PC-9 (cell line): ENCODE measurements around the gene ZFAND2B. TPM values are rescaled to one million over a fixed set of nuclear protein-coding genes. Genes with fewer than 3 reads are reported as not detected.

Experiments
- BruUV-seq: library from RNA; stranded (reverse); fragments of 400-500 nt; replicated peaks from 2 replicates; lab custom pipeline; 2021; lab: Mats Ljungman, UMichigan
- CTCF ChIA-PET: fragments of 300-600 bp; sonication (Branson Sonifier 250); formaldehyde crosslinking; loops from one replicate; lab custom pipeline; 2022; ENCODE audit warnings: antibody characterized with exemption; lab: Charles Lee
- POLR2A ChIA-PET: fragments of 300-600 bp; sonication (Branson Sonifier 250); formaldehyde crosslinking; loops from one replicate; lab custom pipeline; 2022; ENCODE audit warnings: antibody characterized with exemption; ENCODE audit not compliant: unreplicated experiment; lab: Charles Lee
- DNase-seq, 2 experiments: peaks; one replicate each; pipeline versions ENCODE4 v3.0.0 to v3.0.0-alpha.2; 2015 to 2022; ENCODE audit warnings: mixed read lengths in 1 of 2
- H2AFZ ChIP-seq: fragments of 200-600 bp; sonication (generic); 2 replicates; pipeline ENCODE4 v1.8.1; 2017; ENCODE audit warnings: antibody characterized with exemption
- H3F3A ChIP-seq: fragments of 200-600 bp; sonication (generic); 2 replicates; pipeline ENCODE4 v1.8.1; 2017; ENCODE audit warnings: antibody characterized with exemption, mild to moderate bottlenecking, low read depth; ENCODE audit not compliant: insufficient read depth
- H3K27ac ChIP-seq: fragments of 200-600 bp; sonication (generic); 2 replicates; pipeline ENCODE4 v1.6.1; 2016; ENCODE audit warnings: mixed run types
- H3K27me3 ChIP-seq: fragments of 200-600 bp; sonication (generic); 2 replicates; pipeline ENCODE4 v1.6.1; 2016; ENCODE audit warnings: low read depth, mixed run types; ENCODE audit not compliant: insufficient read depth
- H3K36me3 ChIP-seq: fragments of 200-600 bp; sonication (generic); 2 replicates; pipeline ENCODE4 v1.6.1; 2016; ENCODE audit warnings: low read depth, mixed run types
- H3K4me1 ChIP-seq: fragments of 200-600 bp; sonication (generic); replicated peaks from 2 replicates; pipeline ENCODE4 v1.6.1; 2016; ENCODE audit warnings: mixed run types; ENCODE audit not compliant: insufficient read depth
- H3K4me2 ChIP-seq: fragments of 200-600 bp; sonication (generic); 2 replicates; pipeline ENCODE4 v1.6.1; 2017; ENCODE audit warnings: mixed run types
- H3K4me3 ChIP-seq: fragments of 200-600 bp; sonication (generic); 2 replicates; pipeline ENCODE4 v1.6.1; 2016; ENCODE audit warnings: mixed run types
- H3K79me2 ChIP-seq: fragments of 200-600 bp; sonication (generic); 2 replicates; pipeline ENCODE4 v1.6.1; 2017; ENCODE audit warnings: low read depth, mixed run types
- H3K9me2 ChIP-seq: fragments of 200-600 bp; sonication (generic); 2 replicates; pipeline ENCODE4 v1.8.1; 2017; ENCODE audit warnings: mild to moderate bottlenecking; ENCODE audit not compliant: insufficient read depth
- H3K9me3 ChIP-seq: fragments of 200-600 bp; sonication (generic); 2 replicates; pipeline ENCODE4 v1.8.1; 2016; ENCODE audit warnings: low read depth; ENCODE audit not compliant: insufficient read depth
- H4K20me1 ChIP-seq: fragments of 200-600 bp; sonication (generic); 2 replicates; pipeline ENCODE4 v1.8.1; 2017; ENCODE audit not compliant: insufficient read depth
- EZH2 ChIP-seq: fragments of 200-600 bp; sonication (generic); IDR thresholded peaks from 2 replicates; pipeline ENCODE4 v1.8.0; 2017; ENCODE audit warnings: antibody characterized with exemption, low read depth
- intact Hi-C: fragments of 100-400 bp; cut with micrococcal nuclease; formaldehyde crosslinking; loops from one replicate; pipeline ENCODE4 v1.10.0; 2022; ENCODE audit not compliant: unreplicated experiment
- total RNA-seq: library from RNA; stranded (reverse); gene quantifications from 2 replicates; pipeline ENCODE4 v1.2.3, GENCODE V29; 2021
- TF ChIP-seq, protein P1 (sequence below): fragments of 200-600 bp; sonication (generic); conservative IDR thresholded peaks from 2 replicates; pipeline ENCODE4 v1.6.1; 2017; ENCODE audit warnings: mixed run types, antibody characterized with exemption, mild to moderate bottlenecking, moderate library complexity

ZFAND2B gene
- total RNA-seq, 1 experiment from 2014 or later = 24.6 TPM

DNA sequence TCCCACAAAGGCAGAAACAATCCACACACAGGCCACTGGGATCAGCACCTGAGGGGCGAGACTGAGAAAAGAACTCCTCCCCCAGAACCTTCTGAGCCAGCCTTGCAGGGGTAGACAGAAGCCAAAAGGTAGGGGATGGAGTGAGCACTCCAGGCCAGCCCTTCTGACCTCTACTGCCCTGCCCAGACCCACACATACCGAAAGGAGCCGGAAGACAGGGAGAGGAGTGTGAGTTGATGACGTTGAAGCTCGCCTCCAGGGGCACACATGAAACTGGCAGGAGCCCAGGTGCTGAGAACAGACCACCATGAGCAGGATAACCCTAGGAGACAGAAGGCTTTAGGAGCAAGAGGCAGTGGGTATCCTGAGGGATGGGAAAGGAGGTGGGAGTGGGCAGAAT is 38.6 kb upstream of the ZFAND2B start:
- ChIA-PET POLR2A (no interaction called here), CTCF (interaction anchor here (0.6 kb wide), 1 partner anchor 165 kb away, joined by 9 read pairs; no protein-coding TSS in a partner anchor)
- no peak overlapping the region for H3K4me2 ChIP-seq
- intact Hi-C loops = no loop called here
- DNase-seq = no peak
- H3K9me2 ChIP-seq = no peaks in the 10 kb centered on the region
- H3F3A ChIP-seq = peaks cover 16% of the 10 kb centered on the region; the same call in 1 of the 2 replicates
- H3K27ac ChIP-seq = no peak overlapping the region
- H3K36me3 ChIP-seq = 0 out of 2 replicates have a peak, but pooled peaks cover 4% of the 10 kb centered on the region
- H3K4me1 ChIP-seq = no peaks in the 10 kb centered on the region
- H4K20me1 ChIP-seq = no peaks in the 10 kb centered on the region
- no peaks in the 10 kb centered on the region for H3K27me3 ChIP-seq
- H3K79me2 ChIP-seq = no peaks in the 10 kb centered on the region
- no TSS peak for BruUV-seq
- H2AFZ ChIP-seq = no peak overlapping the region
- no peak overlapping the region for H3K4me3 ChIP-seq
- TF ChIP-seq EZH2 = no peak
- TF ChIP-seq, protein P1, sequence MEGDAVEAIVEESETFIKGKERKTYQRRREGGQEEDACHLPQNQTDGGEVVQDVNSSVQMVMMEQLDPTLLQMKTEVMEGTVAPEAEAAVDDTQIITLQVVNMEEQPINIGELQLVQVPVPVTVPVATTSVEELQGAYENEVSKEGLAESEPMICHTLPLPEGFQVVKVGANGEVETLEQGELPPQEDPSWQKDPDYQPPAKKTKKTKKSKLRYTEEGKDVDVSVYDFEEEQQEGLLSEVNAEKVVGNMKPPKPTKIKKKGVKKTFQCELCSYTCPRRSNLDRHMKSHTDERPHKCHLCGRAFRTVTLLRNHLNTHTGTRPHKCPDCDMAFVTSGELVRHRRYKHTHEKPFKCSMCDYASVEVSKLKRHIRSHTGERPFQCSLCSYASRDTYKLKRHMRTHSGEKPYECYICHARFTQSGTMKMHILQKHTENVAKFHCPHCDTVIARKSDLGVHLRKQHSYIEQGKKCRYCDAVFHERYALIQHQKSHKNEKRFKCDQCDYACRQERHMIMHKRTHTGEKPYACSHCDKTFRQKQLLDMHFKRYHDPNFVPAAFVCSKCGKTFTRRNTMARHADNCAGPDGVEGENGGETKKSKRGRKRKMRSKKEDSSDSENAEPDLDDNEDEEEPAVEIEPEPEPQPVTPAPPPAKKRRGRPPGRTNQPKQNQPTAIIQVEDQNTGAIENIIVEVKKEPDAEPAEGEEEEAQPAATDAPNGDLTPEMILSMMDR = no peak
- H3K9me3 ChIP-seq = no peaks in the 10 kb centered on the region

DNA sequence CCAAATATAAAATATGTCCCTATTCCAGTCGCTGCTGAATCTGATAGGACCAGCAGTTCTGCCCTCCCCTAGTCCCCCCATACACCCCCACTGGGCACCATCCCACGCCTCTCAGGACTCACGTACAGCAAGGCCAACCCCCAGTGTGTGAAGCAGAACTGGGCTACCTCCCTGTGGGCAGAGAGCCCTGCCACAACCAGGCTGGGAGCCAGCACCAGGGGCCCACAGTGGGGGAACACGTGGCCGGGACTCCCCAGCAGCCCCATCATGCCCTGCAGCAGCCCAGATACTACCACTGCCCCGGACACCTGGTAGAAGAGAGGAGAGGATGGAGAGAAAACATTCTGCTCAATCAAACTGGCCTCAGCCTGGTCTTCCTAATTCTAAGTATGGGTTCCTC is 38.1 kb upstream of the ZFAND2B start:
- BruUV-seq = no TSS peak
- Histone ChIP-seq H3F3A (peaks cover 16% of the 10 kb centered on the region; the same call in 1 of the 2 replicates), H3K79me2 (no peaks in the 10 kb centered on the region), H2AFZ (no peak overlapping the region), H3K9me3 (no peaks in the 10 kb centered on the region), H4K20me1 (no peaks in the 10 kb centered on the region), H3K4me3 (no peak overlapping the region), H3K27me3 (no peaks in the 10 kb centered on the region), H3K27ac (no peak overlapping the region), H3K4me2 (no peak overlapping the region), H3K36me3 (0 out of 2 replicates have a peak, but pooled peaks cover 4% of the 10 kb centered on the region), H3K9me2 (no peaks in the 10 kb centered on the region), H3K4me1 (no peaks in the 10 kb centered on the region)
- TF ChIP-seq EZH2 = no peak
- TF ChIP-seq, protein P1 = no peak
- POLR2A ChIA-PET = no interaction called here
- intact Hi-C loops = no loop called here
- CTCF ChIA-PET = no interaction called here
- no peak for DNase-seq

DNA sequence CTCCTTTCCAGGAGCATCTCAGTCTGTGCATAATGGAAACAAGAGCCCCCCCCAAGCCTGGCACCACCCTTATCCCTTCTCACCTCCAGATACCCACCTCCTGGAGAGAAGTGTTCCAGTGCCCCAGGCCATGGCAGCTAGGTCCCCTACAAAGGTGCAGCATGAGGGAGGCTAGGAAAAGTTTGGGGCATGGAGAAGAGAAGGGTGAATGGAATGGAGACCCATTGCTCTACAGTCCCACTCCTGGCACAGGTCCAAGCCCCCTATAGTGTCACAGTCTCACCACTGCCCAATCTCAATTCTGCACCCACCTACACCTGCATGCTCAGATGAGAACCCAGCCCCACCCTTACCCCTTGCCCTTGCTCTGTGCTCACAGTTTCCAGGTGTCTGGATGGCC is 37.6 kb upstream of the ZFAND2B start:
- intact Hi-C loops = no loop called here
- no peak overlapping the region for H2AFZ ChIP-seq
- no peaks in the 10 kb centered on the region for H3K79me2 ChIP-seq
- H4K20me1 ChIP-seq = no peaks in the 10 kb centered on the region
- no peaks in the 10 kb centered on the region for H3K27me3 ChIP-seq
- H3F3A ChIP-seq = peaks cover 16% of the 10 kb centered on the region; the same call in 1 of the 2 replicates
- DNase-seq = no peak
- H3K9me2 ChIP-seq = no peaks in the 10 kb centered on the region
- H3K4me2 ChIP-seq = no peak overlapping the region
- BruUV-seq = no TSS peak
- H3K4me1 ChIP-seq = no peaks in the 10 kb centered on the region
- no peaks in the 10 kb centered on the region for H3K9me3 ChIP-seq
- CTCF ChIA-PET = no interaction called here
- H3K27ac ChIP-seq = no peak overlapping the region
- TF ChIP-seq, protein P1 = no peak
- H3K36me3 ChIP-seq = 0 out of 2 replicates have a peak, but pooled peaks cover 7% of the 10 kb centered on the region
- POLR2A ChIA-PET = no interaction called here
- H3K4me3 ChIP-seq = no peak overlapping the region
